GM21825 (cell line): ENCODE data around the gene CHRND.
A peak's percentile ranks its signal among the peaks of the same experiment; 100 is the strongest.

ENCODE experiments used
- ATAC-seq: cut with Tn5 transposase; IDR thresholded peaks from one replicate; pipeline ENCODE4 v1.9.1; 2021; ENCODE audit warnings: mild to moderate bottlenecking, moderate library complexity; ENCODE audit not compliant: unreplicated experiment

CHRND gene

GRCh38 chr2:232541195-232541960, 15.4 kb downstream of the CHRND start:
- no peak for ATAC-seq

DNA sequence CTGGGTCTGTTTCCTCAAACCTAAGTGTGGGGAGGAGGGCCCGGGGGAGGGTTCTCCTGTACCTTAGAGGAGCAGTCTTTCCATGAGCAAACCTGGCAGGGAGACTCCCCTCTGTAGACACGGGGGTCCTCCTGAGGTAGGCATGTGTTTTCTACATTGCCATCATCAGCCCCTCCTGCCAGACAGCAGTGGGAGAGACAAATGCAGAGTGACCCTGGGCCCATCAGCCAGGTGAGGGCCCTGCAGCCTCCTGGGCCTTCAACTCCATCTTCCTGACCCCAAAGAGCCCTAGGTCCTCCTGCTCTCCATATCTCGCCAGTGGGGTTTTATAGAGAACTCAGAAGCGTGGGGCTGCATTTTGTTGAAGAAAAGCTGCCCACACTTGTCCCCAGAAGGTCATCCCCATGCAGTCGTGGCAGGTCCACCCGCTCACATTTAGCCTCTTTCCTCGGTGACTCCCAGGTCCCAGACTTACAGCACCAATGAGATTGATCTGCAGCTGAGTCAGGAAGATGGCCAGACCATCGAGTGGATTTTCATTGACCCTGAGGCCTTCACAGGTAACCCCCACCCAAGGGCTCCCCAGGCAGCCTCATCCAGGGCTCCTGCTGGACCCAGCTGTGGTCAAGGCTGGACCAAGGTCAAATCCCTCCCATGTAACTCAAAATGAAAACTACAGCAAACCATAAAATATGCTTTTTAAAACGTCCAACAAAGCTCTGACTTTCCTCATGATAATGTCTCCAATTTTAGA, 16.2 kb downstream of the CHRND start:
- no peak for ATAC-seq

DNA sequence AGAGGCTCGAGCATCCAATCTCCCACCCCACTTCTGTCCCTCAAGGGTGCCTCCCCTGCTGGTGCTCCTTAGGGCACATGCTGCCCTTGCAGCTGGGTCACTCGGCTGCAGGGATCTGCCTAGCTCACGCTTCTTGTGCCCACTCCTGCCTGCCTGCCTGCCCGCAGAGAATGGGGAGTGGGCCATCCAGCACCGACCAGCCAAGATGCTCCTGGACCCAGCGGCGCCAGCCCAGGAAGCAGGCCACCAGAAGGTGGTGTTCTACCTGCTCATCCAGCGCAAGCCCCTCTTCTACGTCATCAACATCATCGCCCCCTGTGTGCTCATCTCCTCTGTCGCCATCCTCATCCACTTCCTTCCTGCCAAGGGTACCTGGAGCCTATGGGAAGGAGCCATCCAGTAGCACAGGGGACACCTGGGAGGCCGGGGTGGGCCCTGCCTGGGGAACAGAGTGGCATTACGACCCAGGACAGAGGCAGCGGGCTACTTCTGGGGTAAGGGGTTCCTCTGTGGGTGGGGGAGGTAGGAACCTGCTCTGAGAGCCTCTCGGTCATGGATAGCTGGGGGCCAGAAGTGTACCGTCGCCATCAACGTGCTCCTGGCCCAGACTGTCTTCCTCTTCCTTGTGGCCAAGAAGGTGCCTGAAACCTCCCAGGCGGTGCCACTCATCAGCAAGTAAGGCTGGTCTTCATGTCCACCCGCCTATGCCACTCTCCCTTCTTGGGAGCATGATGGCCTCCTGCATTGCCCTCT, 16.9 kb downstream of the CHRND start:
- no peak for ATAC-seq

DNA sequence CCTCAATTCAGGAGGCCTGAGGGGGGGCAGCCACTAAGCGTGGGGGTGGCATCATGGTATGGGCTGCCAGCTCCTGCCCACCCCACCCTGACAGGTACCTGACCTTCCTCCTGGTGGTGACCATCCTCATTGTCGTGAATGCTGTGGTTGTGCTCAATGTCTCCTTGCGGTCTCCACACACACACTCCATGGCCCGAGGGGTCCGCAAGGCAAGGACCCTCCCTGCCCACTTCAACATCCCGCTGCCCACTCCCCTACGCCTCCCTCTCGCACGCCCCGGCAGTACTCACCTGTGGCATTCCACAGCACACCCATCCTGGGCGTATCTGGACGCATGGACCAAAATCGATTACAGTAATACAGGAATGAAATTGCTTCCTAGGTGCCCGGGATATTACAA, 17.5 kb downstream of the CHRND start:
- no peak for ATAC-seq

- ATAC-seq: no peak
Observed at GRCh38 chr2:232543928-232544631, 18.1 kb downstream of the CHRND start.

DNA sequence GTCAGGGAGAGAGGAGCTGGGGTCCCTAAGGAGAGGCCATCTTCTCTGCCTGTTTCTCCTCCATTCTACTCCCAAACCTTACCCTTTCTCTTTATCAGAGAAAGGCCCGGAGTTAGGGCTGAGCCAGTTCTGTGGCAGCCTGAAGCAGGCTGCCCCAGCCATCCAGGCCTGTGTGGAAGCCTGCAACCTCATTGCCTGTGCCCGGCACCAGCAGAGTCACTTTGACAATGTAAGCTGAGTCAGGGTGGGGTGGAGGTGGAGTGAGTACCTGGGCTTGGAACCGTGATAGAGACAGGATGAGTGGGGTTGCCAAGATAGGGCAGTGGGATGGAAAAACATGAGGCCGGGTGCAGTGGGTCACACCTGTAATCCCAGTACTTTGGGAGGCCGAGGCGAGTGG, 18.7 kb downstream of the CHRND start:
- ATAC-seq: no peak

DNA sequence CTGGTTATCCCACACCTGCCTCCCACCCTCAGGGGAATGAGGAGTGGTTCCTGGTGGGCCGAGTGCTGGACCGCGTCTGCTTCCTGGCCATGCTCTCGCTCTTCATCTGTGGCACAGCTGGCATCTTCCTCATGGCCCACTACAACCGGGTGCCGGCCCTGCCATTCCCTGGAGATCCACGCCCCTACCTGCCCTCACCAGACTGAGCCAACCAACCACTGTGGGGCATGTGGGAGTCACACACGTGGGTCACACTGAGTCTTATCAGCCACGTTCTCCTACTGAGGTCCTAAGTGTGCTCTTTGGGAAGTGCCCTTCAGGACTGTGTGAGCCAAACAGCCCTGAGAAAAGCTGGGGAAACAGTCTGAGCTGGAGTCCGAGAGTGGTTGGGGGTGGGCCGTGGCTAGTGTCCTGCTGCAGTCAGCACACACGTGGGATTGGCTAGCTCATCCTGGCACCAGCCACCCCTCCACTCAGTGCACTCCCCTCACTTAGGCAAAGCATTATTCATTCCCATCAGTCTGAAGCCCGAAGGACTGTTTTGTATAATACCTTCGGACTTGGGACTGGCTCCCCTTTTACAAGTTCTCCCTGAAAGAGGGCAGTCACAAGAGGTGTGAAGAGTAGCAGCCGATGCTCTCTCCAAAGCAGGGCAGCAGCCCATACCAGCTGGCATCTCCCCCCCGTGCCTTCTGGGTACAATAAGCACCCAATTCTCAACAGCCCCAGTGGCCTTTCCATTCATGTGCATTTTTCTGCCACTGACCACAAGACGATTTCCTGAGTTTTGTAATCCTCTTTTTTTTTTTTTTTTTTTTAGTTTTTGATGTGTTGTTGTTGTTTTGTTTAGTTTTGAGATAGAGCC, 19.8 kb downstream of the CHRND start:
- no peak for ATAC-seq

GRCh38 chr2:232547991-232548390, 22.0 kb downstream of the CHRND start:
- no peak for ATAC-seq

DNA sequence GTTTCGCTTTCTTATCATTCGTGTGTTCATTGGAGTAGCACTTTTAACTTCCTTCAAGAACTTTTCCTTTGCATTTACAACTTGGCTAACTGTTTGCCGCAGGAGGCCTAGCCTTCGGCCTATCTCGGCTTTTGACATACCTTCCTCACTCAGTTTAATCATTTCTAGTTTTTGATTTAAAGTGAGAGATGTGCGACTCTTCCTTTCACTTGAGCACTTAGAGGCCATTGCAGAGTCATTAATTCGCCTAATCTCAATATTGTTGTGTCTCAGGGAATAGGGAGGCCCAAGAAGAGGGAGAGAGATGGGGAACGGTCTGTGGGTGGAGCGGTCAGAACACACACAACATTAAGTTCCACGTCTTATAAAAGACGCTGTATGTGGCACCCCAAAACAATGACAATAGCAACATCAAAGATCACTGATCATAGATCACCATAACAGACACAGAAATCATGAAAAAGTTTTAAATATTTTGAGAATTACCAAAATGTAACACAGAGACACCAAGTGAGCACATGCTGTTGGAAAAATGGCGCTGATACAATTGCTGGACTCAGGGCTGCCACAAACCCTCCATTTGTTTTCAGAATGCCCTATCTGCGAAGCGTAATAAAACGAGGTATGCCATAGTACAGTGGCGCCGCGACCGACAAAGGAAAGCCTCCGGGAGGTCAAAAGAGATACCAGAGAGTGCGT, 23.8 kb downstream of the CHRND start:
- ATAC-seq: no peak

DNA sequence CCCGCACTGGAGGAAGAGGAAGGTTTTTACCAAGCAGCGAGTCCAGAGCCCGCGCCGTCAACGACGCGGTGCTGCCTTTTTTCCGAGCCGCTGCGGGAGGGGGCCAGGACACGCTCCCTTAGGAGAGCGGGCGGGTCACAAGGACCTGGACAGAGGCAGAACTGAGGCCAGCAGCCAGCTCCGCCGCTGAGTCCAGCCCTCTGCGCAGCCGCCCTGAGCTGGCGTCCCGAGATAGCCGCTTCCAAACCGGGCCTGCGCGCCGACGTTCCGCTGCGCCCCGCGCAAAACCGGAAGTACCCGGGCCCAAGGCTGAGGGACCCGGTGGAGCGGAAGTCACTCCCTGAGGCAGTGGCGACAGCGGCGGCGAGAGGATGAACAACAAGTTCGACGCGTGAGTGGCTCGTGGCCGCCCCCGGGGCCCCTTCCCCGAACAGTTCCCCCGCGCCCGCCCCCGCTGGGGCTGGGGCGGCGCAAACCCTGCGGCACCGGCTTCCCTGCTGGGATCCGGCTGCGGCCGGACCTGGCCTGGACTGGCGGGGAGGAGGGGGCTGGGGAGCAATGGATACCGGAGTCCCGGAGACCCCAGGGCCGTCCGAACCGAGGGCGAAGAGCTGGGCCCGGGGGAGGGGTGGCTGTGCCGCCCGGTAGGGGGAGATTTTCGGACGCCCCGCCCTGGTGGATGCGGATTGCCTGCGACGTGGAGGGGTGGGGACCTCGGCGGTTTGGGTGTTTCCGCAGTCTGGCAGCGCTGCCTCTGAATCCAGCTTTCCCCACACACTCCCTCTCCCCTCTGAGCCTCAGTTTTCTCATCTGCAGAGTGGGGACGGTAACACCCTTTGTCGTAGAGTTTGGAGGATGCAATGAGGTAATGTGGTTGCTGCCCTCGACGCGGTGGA, 24.6 kb downstream of the CHRND start, which contains the start of the genes EIF4E2 and TIGD1:
Gene EIF4E2, plus strand, starts transcription at position 336 of the 896 bp plus-strand sequence. Its CDS starts 36 bp downstream, at position 372.
Gene TIGD1, minus strand, starts transcription at position 204 of the 896 bp plus-strand sequence. CDS start 675 bp downstream, outside the sequence.
- ATAC-seq: peak; percentile 89

DNA sequence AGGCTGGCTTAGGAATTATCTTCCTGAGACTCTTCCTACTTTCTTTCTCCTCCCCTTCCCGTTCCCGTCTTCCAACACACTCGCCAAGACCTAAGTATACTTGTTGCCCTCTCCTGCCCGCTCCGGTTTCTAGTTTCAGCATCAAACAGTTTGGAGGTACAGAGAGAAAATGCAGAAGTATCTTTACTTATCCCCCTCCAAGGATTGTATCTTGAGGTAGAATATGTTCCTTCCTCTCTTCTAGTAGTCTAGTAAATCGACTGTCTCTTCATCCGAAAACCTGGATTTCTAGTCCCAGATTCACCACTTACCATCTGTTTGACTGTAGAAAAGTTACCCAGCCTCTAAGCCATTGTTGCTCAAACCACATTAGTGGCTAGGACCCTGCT, 25.3 kb downstream of the CHRND start:
- ATAC-seq: no peak

GRCh38 chr2:232551776-232552175, 25.8 kb downstream of the CHRND start:
- ATAC-seq: no peak

DNA sequence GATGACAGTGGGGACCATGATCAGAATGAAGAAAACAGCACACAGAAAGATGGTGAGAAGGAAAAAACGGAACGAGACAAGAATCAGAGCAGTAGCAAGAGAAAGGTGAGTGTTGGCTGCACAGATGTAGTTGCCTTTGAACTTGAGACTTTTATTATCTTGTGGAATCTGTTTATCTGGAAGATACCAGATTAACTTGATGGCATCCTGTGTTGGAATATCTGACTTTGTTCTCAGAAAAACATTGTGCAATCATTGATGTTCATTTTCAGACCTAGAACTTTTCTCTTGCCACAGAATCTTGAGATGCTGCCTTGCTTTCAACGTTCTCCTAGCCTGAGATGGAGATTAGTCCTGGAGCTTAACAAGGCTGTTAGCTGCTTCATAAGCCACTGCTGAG, 30.5 kb downstream of the CHRND start:
- no peak for ATAC-seq

- ATAC-seq: no peak
Observed at GRCh38 chr2:232562515-232563151, 36.7 kb downstream of the CHRND start.

- no peak for ATAC-seq
Observed at GRCh38 chr2:232563580-232563979, 37.6 kb downstream of the CHRND start.

- ATAC-seq: no peak
Observed at GRCh38 chr2:232567721-232568120, 41.8 kb downstream of the CHRND start.

DNA sequence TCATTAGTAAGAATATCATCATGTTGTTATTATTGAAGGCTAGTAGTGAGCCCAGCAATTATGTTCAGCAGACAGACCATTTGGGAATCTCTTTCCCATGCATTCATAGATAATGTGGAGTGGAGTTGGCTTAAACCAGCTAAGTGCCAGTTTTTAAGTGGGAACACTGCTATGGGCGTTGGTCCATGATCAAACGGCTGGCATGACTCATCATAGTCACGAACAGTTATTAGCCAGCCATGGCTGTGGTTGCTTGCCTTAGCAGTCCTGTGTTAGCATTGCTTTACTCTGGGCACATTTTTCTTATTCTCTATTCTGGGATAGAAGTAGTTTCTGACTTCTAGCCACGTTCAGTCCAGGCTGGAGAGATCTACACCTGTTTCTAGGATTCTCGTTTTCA, 42.2 kb downstream of the CHRND start:
- ATAC-seq: no peak

- ATAC-seq: no peak
Observed at GRCh38 chr2:232569541-232569940, 43.6 kb downstream of the CHRND start.
